Natural killer cell (primary cell): Measurements from ENCODE around the gene OPRL1. TPM values are rescaled to one million over a fixed set of nuclear protein-coding genes. Genes with fewer than 3 reads are reported as not detected.
"Not testable (repeated sequence)": the region's sequence is repeated elsewhere in the genome, so short reads cannot be mapped to it uniquely, and the experiment has no call there.

ENCODE experiments used
- ATAC-seq, 3 donors: fragments of 150-1000 bp in 2 of 3; fragments of 200-7000 bp in 1 of 3; cut with Tn5 transposase; 1 replicate in 1 of 3; 2 replicates in 2 of 3; pipeline ENCODE4 v1.10.0; 2021; ENCODE audit warnings: mild to moderate bottlenecking in 2 of 3, moderate library complexity in 2 of 3
- DNase-seq, 2 donors: peaks; one replicate each; pipeline versions ENCODE4 v3.0.0 to v3.0.0-alpha.2; 2013 to 2021; ENCODE audit warnings: mixed read lengths in 1 of 2
- H3K27ac ChIP-seq: one replicate; pipeline ENCODE4 v1.5.1; 2013; ENCODE audit warnings: mild to moderate bottlenecking, low read length
- H3K27me3 ChIP-seq: one replicate; pipeline ENCODE4 v1.6.1; 2013; ENCODE audit warnings: low read length; ENCODE audit not compliant: control insufficient read depth, insufficient read depth
- H3K36me3 ChIP-seq: one replicate; pipeline ENCODE4 v1.6.1; 2013; ENCODE audit warnings: low read length; ENCODE audit not compliant: control insufficient read depth, insufficient read depth
- H3K4me1 ChIP-seq: one replicate; pipeline ENCODE4 v1.6.1; 2013; ENCODE audit warnings: low read length; ENCODE audit not compliant: control insufficient read depth, insufficient read depth
- H3K4me3 ChIP-seq: one replicate; pipeline ENCODE4 v1.5.1; 2013; ENCODE audit warnings: low read length
- H3K9me3 ChIP-seq: one replicate; pipeline ENCODE4 v1.6.1; 2013; ENCODE audit warnings: low read length; ENCODE audit not compliant: control insufficient read depth, insufficient read depth
- H3K27ac Mint-ChIP-seq, 2 donors: one replicate each; pipeline ENCODE4 v1.8.0; 2022; ENCODE audit warnings: mild to moderate bottlenecking in 2 of 2, mixed read lengths in 2 of 2, moderate library complexity in 1 of 2
- H3K27me3 Mint-ChIP-seq, 2 donors: one replicate each; pipeline ENCODE4 v1.8.0; 2022; ENCODE audit warnings: low read depth in 2 of 2, mixed read lengths in 2 of 2
- H3K36me3 Mint-ChIP-seq: one replicate; pipeline ENCODE4 v1.8.0; 2022; ENCODE audit warnings: mixed read lengths
- H3K4me1 Mint-ChIP-seq, 2 donors: one replicate each; pipeline ENCODE4 v1.8.0; 2022; ENCODE audit warnings: mixed read lengths in 2 of 2
- H3K4me3 Mint-ChIP-seq: one replicate; pipeline ENCODE4 v1.8.0; 2022; ENCODE audit warnings: mild to moderate bottlenecking, moderate library complexity, mixed read lengths
- H3K9me3 Mint-ChIP-seq, 2 donors: one replicate each; pipeline ENCODE4 v1.8.0; 2022; ENCODE audit warnings: mixed read lengths in 2 of 2
- CTCF ChIP-seq: fragments of 200-600 bp; IDR thresholded peaks from one replicate; pipeline ENCODE4 v1.8.0; 2022; ENCODE audit warnings: antibody characterized with exemption
- WGBS: methylation state at CpG from one replicate; pipeline ENCODE4 v1.1.7; 2013; ENCODE audit warnings: missing lambda C conversion rate; ENCODE audit not compliant: insufficient coverage; 5-methylcytosine and 5-hydroxymethylcytosine counted together
- intact Hi-C: fragments of 100-400 bp; cut with micrococcal nuclease; formaldehyde crosslinking; loops from one replicate; pipeline ENCODE4 v1.14.2; 2022
- total RNA-seq, 4 donors: library from RNA; stranded (reverse); fragments of 120-200 nt in 1 of 4; gene quantifications; one replicate each; pipeline versions ENCODE4 v1.2.3 to v1.2.4, GENCODE V29; 2013 to 2022

OPRL1 gene
- total RNA-seq, 3 donors from 2014 or later (not counting 1 experiment from before 2014, with no cell fraction given): 1.2 to 2.2 (median 1.4) TPM

DNA sequence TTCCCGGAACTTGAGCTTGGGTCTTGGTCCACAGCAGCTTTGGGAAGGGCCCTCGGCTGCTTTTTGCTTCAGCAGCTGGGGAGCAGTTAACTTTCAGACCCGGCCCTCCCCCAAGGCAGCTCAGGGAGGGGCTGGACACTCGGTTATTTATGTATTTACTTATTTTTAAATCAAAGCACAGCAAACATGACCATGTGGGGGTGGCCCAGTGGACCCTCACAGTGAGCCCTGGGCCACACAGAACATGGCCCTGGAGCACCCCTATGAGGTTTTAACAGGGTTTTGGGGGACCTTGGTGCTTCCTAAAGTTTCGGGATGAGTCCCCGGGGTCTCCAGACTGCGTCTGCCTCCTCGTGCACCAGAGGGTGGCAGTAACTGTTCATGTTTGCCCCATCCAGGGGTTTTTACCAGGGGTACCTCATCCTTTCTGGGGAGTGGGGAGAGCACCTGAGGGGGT, 54.1 kb downstream of the OPRL1 start:
- intact Hi-C loops: no loop called here
- Histone ChIP-seq H3K4me3 (no peak overlapping the region), H3K9me3 (no peaks in the 10 kb centered on the region), H3K27ac (no peak overlapping the region), H3K27me3 (no peaks in the 10 kb centered on the region), H3K4me1 (no peaks in the 10 kb centered on the region), H3K36me3 (no peaks in the 10 kb centered on the region)
- H3K27me3 Mint-ChIP-seq: peaks cover 7 to 14% of the 10 kb centered on the region in 2 donors
- 81% methylated on average over 8 of the region's 8 CpGs for WGBS
- no peak overlapping the region for H3K27ac Mint-ChIP-seq
- no peaks in the 10 kb centered on the region for H3K4me1 Mint-ChIP-seq
- H3K36me3 Mint-ChIP-seq: no peaks in the 10 kb centered on the region
- TF ChIP-seq CTCF: no peak
- no peak overlapping the region for H3K4me3 Mint-ChIP-seq
- DNase-seq: no peak
- ATAC-seq: no peak
- H3K9me3 Mint-ChIP-seq: no peaks in the 10 kb centered on the region

- intact Hi-C loops, H3K27ac Mint-ChIP-seq, ATAC-seq, H3K36me3 ChIP-seq, H3K4me3 ChIP-seq, H3K4me1 ChIP-seq, H3K27me3 ChIP-seq, H3K4me3 Mint-ChIP-seq, DNase-seq, H3K27me3 Mint-ChIP-seq, H3K27ac ChIP-seq, H3K4me1 Mint-ChIP-seq, H3K36me3 Mint-ChIP-seq, H3K9me3 ChIP-seq, H3K9me3 Mint-ChIP-seq: not testable (repeated sequence)
- 88% methylated on average over 19 of the region's 20 CpGs for WGBS
Observed at GRCh38 chr20:64134744-64135143, 54.9 kb downstream of the OPRL1 start.

DNA sequence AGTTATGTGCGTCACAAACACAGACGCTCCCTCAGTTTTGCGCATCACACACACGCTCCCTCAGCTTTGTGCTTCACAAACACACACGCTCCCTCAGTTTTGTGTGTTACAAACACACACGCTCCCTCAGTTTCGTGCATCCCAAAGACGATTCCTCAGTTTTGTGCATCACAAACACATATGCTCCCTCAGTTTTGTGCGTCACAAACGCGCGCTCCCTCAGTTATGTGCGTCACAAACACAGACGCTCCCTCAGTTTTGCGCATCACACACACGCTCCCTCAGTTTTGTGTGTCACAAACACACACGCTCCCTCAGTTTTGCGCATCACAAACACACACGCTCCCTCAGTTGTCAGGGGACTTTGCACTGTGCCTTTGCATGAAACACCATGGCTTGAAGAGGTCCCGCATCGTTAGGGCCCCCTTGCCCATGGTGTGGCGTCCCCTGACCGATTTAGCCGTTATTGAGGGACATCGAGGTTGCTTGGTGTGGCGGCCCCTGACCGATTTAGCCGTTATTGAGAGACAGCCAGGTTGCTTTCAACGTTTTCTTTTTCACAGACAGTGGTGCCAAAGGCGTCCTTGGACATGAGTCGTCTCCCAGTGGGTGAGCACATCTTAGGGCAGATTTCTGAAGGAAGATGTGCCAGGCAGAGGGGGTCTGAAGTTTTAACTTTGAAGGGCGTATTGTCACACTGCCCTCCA, 56.3 kb downstream of the OPRL1 start:
- Histone ChIP-seq H3K36me3 (no peaks in the 10 kb centered on the region), H3K27me3 (no peaks in the 10 kb centered on the region), H3K4me3 (no peak overlapping the region), H3K27ac (no peak overlapping the region), H3K4me1 (no peaks in the 10 kb centered on the region), H3K9me3 (no peaks in the 10 kb centered on the region)
- 90% methylated on average over 32 of the region's 32 CpGs for WGBS
- no peak overlapping the region for H3K4me3 Mint-ChIP-seq
- no peaks in the 10 kb centered on the region for H3K36me3 Mint-ChIP-seq
- no peak for TF ChIP-seq CTCF
- no peaks in the 10 kb centered on the region for H3K4me1 Mint-ChIP-seq
- ATAC-seq (no peak), DNase-seq (no peak)
- peaks cover 4 to 7% of the 10 kb centered on the region in 2 donors for H3K27me3 Mint-ChIP-seq
- intact Hi-C loops: no loop called here
- no peaks in the 10 kb centered on the region for H3K9me3 Mint-ChIP-seq
- no peak overlapping the region for H3K27ac Mint-ChIP-seq

- ATAC-seq: no peak
- no peak overlapping the region for H3K4me3 Mint-ChIP-seq
Observed at GRCh38 chr20:64137598-64138031, 57.7 kb downstream of the OPRL1 start.

More at GRCh38 chr20:64137598-64138031, 57.7 kb downstream of the OPRL1 start:
- Mint-ChIP-seq H3K27ac (no peak overlapping the region), H3K4me1 (peaks cover 0 to 5% of the 10 kb centered on the region in 2 donors), H3K27me3 (peaks cover 8 to 13% of the 10 kb centered on the region in 2 donors), H3K36me3 (no peaks in the 10 kb centered on the region), H3K9me3 (no peaks in the 10 kb centered on the region)
- intact Hi-C loops: no loop called here
- Histone ChIP-seq H3K4me1 (no peaks in the 10 kb centered on the region), H3K36me3 (no peaks in the 10 kb centered on the region), H3K27me3 (no peaks in the 10 kb centered on the region), H3K27ac (no peak overlapping the region), H3K4me3 (no peak overlapping the region), H3K9me3 (no peaks in the 10 kb centered on the region)
- no peak for DNase-seq
- no peak for TF ChIP-seq CTCF
- WGBS: 84% methylated on average over 6 of the region's 6 CpGs
